Measurements from ENCODE around the gene TRIM33.
"Not testable (repeated sequence)": the region's sequence is repeated elsewhere in the genome, so short reads cannot be mapped to it uniquely, and the experiment has no call there.

TRIM33 gene

DNA sequence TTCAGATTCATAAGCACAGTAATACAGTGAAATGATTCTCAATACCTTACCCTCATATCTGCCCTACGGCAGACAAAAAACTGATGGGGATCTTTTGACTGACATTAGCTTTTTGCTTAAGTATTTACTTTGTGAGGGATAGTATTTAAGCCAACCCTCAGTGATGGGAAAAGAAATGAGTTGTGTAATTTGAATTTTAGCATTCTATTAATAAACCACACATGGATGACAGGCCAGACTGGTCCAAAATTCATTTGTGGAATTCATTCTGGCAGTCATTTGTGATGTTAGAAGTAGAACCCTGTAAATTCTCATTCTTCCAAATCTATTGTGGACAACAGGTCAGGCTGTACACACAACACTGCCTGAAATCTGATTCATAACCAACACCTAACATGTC lies 14.9 kb downstream of the TRIM33 start:
- H3K36me3 ChIP-seq (ENCODE audit: control insufficient read depth in 2 of 2, insufficient read depth in 2 of 2, low read length in 2 of 2) = no peaks in the 10 kb centered on the region
- H3K4me1 ChIP-seq (ENCODE audit: control insufficient read depth in 2 of 2, insufficient read depth in 2 of 2, low read length in 2 of 2) = no peaks in the 10 kb centered on the region
- H3K27ac ChIP-seq (ENCODE audit: low read depth in 2 of 2, low read length in 2 of 2) = no peak overlapping the region
- H3K9me3 ChIP-seq (ENCODE audit: control insufficient read depth in 2 of 2, low read length in 2 of 2) = no peaks in the 10 kb centered on the region
- H3K9ac ChIP-seq (ENCODE audit: low read depth in 1 of 2, low read length in 2 of 2) = no peak overlapping the region
- no peaks in the 10 kb centered on the region for H3K27me3 ChIP-seq (ENCODE audit: control insufficient read depth in 2 of 2, insufficient read depth in 2 of 2, low read length in 2 of 2)
- no peak overlapping the region for H3K4me3 ChIP-seq (ENCODE audit: low read length in 2 of 2)

DNA sequence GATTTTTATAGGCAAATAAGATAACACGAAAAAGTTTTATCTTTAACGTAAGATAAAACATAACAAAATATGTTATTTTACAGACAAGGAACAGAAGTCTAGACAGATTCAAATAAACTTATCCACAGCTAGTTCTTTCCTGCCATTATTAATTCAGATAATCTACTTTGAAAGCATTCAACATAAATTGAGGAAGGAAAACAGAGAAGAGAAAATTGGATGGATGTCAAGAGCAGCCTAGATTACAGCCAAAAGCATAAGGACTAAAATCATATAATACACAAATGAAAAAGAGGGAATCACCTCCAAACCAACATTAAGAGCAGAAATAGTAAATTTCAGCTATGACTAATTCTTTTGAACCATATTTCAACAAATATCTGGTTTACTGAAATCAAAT lies 15.5 kb downstream of the TRIM33 start:
- H3K27me3 ChIP-seq (ENCODE audit: control insufficient read depth in 2 of 2, insufficient read depth in 2 of 2, low read length in 2 of 2) = no peaks in the 10 kb centered on the region
- H3K4me1 ChIP-seq (ENCODE audit: control insufficient read depth in 2 of 2, insufficient read depth in 2 of 2, low read length in 2 of 2) = no peaks in the 10 kb centered on the region
- H3K36me3 ChIP-seq (ENCODE audit: control insufficient read depth in 2 of 2, insufficient read depth in 2 of 2, low read length in 2 of 2) = no peaks in the 10 kb centered on the region
- H3K9me3 ChIP-seq (ENCODE audit: control insufficient read depth in 2 of 2, low read length in 2 of 2) = no peaks in the 10 kb centered on the region
- H3K4me3 ChIP-seq (ENCODE audit: low read length in 2 of 2) = no peak overlapping the region
- H3K27ac ChIP-seq (ENCODE audit: low read depth in 2 of 2, low read length in 2 of 2) = no peak overlapping the region
- H3K9ac ChIP-seq (ENCODE audit: low read depth in 1 of 2, low read length in 2 of 2) = no peak overlapping the region

DNA sequence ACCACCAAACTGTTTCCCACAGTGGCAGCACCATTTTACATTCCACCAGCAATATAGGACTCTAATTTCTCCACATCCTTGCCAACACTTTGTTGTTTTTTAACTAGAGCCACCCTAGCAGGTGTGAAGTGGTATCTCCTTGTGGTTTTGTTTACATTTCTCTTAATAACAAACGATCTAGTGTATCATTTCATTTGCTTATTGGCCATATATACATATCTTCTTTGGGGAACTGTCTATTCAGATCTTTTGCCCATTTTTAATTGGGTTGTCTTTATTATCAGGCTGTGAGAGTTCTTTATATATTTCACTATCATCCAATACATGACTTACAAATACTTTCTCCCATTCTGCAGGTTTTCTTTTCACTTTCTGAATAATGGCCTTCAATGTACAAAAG lies 18.0 kb downstream of the TRIM33 start:
- Histone ChIP-seq H3K4me1 (ENCODE audit: control insufficient read depth in 2 of 2, insufficient read depth in 2 of 2, low read length in 2 of 2) (no peaks in the 10 kb centered on the region), H3K36me3 (ENCODE audit: control insufficient read depth in 2 of 2, insufficient read depth in 2 of 2, low read length in 2 of 2) (no peaks in the 10 kb centered on the region), H3K27ac (ENCODE audit: low read depth in 2 of 2, low read length in 2 of 2) (no peak overlapping the region), H3K4me3 (ENCODE audit: low read length in 2 of 2) (no peak overlapping the region), H3K9me3 (ENCODE audit: control insufficient read depth in 2 of 2, low read length in 2 of 2) (no peaks in the 10 kb centered on the region), H3K27me3 (ENCODE audit: control insufficient read depth in 2 of 2, insufficient read depth in 2 of 2, low read length in 2 of 2) (no peaks in the 10 kb centered on the region), H3K9ac (ENCODE audit: low read depth in 1 of 2, low read length in 2 of 2) (no peak overlapping the region)

DNA sequence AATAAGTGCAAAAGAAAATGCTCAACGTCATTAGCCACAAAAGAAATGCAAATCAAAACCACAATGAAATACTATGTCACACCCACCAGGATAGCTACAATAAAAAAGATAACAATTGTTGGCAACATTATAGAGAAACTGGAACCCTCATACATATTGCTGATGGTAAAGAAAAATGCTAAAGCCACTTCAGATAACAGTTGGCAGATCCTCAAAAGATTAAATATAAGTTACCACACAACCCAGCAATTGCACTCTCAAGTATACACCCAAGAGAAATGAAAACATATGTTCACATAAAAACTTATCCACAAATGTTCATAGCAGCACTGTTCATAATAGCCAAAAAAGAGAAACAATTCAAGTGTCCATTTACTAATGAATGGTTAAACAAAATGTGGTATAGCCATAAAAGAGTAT lies 20.7 kb downstream of the TRIM33 start:
- Histone ChIP-seq H3K4me1 (ENCODE audit: control insufficient read depth in 2 of 2, insufficient read depth in 2 of 2, low read length in 2 of 2) (no peaks in the 10 kb centered on the region), H3K36me3 (ENCODE audit: control insufficient read depth in 2 of 2, insufficient read depth in 2 of 2, low read length in 2 of 2) (no peaks in the 10 kb centered on the region), H3K9ac (ENCODE audit: low read depth in 1 of 2, low read length in 2 of 2) (no peak overlapping the region), H3K27ac (ENCODE audit: low read depth in 2 of 2, low read length in 2 of 2) (no peak overlapping the region), H3K9me3 (ENCODE audit: control insufficient read depth in 2 of 2, low read length in 2 of 2) (no peaks in the 10 kb centered on the region), H3K4me3 (ENCODE audit: low read length in 2 of 2) (no peak overlapping the region), H3K27me3 (ENCODE audit: control insufficient read depth in 2 of 2, insufficient read depth in 2 of 2, low read length in 2 of 2) (no peaks in the 10 kb centered on the region)

DNA sequence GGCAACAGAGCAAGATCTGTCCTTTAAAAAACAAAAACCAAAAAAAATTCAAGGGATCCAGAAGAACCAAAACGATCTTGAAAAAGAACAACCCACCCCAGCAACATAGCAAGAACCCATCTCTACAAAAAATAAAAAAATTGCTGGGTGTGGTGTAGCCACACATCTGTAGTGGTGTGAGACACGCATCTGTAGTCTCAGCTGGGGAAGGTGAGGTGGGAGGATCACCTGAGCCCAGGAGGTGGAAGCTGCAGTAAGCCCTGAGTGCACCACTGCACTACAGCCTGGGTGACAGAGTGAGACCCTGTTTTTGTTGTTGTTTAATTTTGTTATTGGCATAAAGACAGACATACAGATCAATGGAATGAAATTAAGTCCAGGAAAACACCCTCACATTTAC lies 22.3 kb downstream of the TRIM33 start:
- Histone ChIP-seq H3K27me3 (ENCODE audit: control insufficient read depth in 2 of 2, insufficient read depth in 2 of 2, low read length in 2 of 2) (no peaks in the 10 kb centered on the region), H3K4me3 (ENCODE audit: low read length in 2 of 2) (no peak overlapping the region), H3K36me3 (ENCODE audit: control insufficient read depth in 2 of 2, insufficient read depth in 2 of 2, low read length in 2 of 2) (no peaks in the 10 kb centered on the region), H3K27ac (ENCODE audit: low read depth in 2 of 2, low read length in 2 of 2) (no peak overlapping the region), H3K9me3 (ENCODE audit: control insufficient read depth in 2 of 2, low read length in 2 of 2) (no peaks in the 10 kb centered on the region), H3K4me1 (ENCODE audit: control insufficient read depth in 2 of 2, insufficient read depth in 2 of 2, low read length in 2 of 2) (no peaks in the 10 kb centered on the region), H3K9ac (ENCODE audit: low read depth in 1 of 2, low read length in 2 of 2) (no peak overlapping the region)

DNA sequence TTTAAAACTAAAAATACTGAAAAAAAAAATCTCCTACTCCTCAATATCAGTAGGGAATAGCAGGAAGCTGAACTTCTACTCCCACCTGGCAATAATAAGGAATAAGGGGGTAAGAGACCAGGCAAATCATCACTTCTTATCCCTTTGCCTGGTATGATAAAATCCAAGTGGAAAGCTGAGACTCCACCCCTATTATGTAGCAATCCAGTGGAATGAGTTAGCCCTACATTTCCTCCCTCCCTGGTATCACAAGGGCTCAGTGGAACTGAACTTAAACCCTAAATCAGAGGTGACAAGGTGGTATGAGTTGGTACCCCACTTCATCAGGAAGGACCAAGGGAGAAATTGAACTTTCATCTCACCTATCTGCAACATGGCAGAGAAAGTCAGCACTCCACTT lies 25.7 kb downstream of the TRIM33 start:
- Histone ChIP-seq H3K9me3 (ENCODE audit: control insufficient read depth in 2 of 2, low read length in 2 of 2) (no peaks in the 10 kb centered on the region), H3K4me1 (ENCODE audit: control insufficient read depth in 2 of 2, insufficient read depth in 2 of 2, low read length in 2 of 2) (no peaks in the 10 kb centered on the region), H3K27ac (ENCODE audit: low read depth in 2 of 2, low read length in 2 of 2) (no peak overlapping the region), H3K36me3 (ENCODE audit: control insufficient read depth in 2 of 2, insufficient read depth in 2 of 2, low read length in 2 of 2) (no peaks in the 10 kb centered on the region), H3K4me3 (ENCODE audit: low read length in 2 of 2) (no peak overlapping the region), H3K27me3 (ENCODE audit: control insufficient read depth in 2 of 2, insufficient read depth in 2 of 2, low read length in 2 of 2) (no peaks in the 10 kb centered on the region), H3K9ac (ENCODE audit: low read depth in 1 of 2, low read length in 2 of 2) (no peak overlapping the region)

DNA sequence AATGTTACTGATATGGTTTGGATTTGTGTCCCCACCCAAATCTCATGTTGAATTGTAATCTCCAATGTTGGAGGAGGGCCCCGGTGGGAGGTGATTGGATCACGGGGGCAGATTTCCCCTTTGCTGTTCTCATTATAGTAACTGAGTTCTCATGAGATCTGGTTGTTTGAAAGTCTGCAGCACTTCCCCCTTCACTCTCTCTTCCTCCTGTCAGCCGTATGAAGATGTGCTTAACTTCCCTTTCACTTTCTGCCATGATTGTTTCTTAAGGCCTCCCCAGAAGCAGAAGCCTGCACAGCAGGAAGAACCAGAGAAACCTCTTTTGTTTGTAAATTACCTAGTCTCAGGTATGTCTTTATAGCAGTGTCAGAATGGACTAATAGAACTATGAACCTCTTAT lies 28.4 kb downstream of the TRIM33 start:
- no peak overlapping the region for H3K9ac ChIP-seq (ENCODE audit: low read depth in 1 of 2, low read length in 2 of 2)
- no peak overlapping the region for H3K27ac ChIP-seq (ENCODE audit: low read depth in 2 of 2, low read length in 2 of 2)
- no peaks in the 10 kb centered on the region for H3K9me3 ChIP-seq (ENCODE audit: control insufficient read depth in 2 of 2, low read length in 2 of 2)
- H3K4me1 ChIP-seq (ENCODE audit: control insufficient read depth in 2 of 2, insufficient read depth in 2 of 2, low read length in 2 of 2) = no peaks in the 10 kb centered on the region
- no peak overlapping the region for H3K4me3 ChIP-seq (ENCODE audit: low read length in 2 of 2)
- no peaks in the 10 kb centered on the region for H3K36me3 ChIP-seq (ENCODE audit: control insufficient read depth in 2 of 2, insufficient read depth in 2 of 2, low read length in 2 of 2)
- no peaks in the 10 kb centered on the region for H3K27me3 ChIP-seq (ENCODE audit: control insufficient read depth in 2 of 2, insufficient read depth in 2 of 2, low read length in 2 of 2)

DNA sequence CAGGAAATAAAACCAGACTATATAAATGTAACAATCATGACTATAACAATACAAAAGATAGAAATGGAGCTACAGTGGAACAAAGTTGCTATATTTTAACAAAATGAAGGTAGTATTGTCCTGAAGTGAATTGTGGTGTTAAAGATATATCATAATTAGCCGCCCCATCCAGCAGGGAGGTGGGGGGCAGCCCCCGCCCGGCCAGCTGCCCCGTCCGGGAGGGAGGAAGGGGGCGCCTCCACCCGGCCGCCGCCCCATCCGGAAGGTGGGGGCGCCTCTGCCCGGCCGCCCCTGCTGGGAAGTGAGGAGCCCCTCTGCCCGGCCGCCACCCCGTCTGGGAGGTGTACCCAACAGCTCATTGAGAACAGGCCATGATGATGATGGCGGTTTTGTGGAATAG lies 31.4 kb downstream of the TRIM33 start:
- H3K9me3 ChIP-seq (ENCODE audit: control insufficient read depth in 2 of 2, low read length in 2 of 2); H3K4me3 ChIP-seq (ENCODE audit: low read length in 2 of 2); H3K9ac ChIP-seq (ENCODE audit: low read depth in 1 of 2, low read length in 2 of 2); H3K27ac ChIP-seq (ENCODE audit: low read depth in 2 of 2, low read length in 2 of 2); H3K4me1 ChIP-seq (ENCODE audit: control insufficient read depth in 2 of 2, insufficient read depth in 2 of 2, low read length in 2 of 2); H3K36me3 ChIP-seq (ENCODE audit: control insufficient read depth in 2 of 2, insufficient read depth in 2 of 2, low read length in 2 of 2); H3K27me3 ChIP-seq (ENCODE audit: control insufficient read depth in 2 of 2, insufficient read depth in 2 of 2, low read length in 2 of 2): not testable (repeated sequence)

DNA sequence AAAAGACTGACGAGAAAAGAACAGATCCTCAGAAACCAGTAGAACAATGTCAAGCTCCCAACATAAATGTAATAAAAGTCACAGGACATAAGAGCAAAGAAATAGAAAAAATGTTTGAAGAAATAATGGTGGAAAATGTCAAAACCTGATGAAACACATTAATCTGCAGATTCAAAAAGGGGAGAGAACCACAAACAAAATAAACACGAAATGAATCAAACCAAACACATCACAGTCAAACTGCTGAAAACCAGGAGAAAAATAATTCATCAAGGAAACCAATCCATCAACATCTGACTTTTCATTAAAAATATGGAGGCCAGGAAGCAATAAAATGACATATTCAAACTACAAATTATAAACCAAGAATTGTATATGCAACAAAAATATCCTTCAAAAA lies 31.9 kb downstream of the TRIM33 start:
- no peaks in the 10 kb centered on the region for H3K36me3 ChIP-seq (ENCODE audit: control insufficient read depth in 2 of 2, insufficient read depth in 2 of 2, low read length in 2 of 2)
- no peaks in the 10 kb centered on the region for H3K4me1 ChIP-seq (ENCODE audit: control insufficient read depth in 2 of 2, insufficient read depth in 2 of 2, low read length in 2 of 2)
- H3K27ac ChIP-seq (ENCODE audit: low read depth in 2 of 2, low read length in 2 of 2) = no peak overlapping the region
- H3K27me3 ChIP-seq (ENCODE audit: control insufficient read depth in 2 of 2, insufficient read depth in 2 of 2, low read length in 2 of 2) = no peaks in the 10 kb centered on the region
- no peaks in the 10 kb centered on the region for H3K9me3 ChIP-seq (ENCODE audit: control insufficient read depth in 2 of 2, low read length in 2 of 2)
- H3K4me3 ChIP-seq (ENCODE audit: low read length in 2 of 2) = no peak overlapping the region
- H3K9ac ChIP-seq (ENCODE audit: low read depth in 1 of 2, low read length in 2 of 2) = no peak overlapping the region

DNA sequence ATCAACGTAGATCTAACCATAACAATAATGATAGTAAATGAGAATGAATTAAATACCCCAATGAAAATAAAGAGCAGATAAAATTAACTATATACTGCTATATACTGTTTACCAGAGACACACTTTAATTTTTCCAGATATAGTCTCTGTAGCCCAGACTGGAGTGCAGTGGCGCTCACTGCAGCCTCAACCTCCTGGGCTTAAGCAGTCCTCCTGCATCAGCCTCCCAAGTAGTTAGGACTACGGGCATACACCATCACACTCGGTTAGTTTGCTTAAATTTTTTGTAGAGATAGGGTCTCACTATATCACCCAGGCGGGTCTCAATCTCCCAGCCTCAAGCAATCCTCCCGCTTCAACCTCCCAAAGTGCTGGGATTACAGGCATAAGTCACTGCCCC lies 37.2 kb downstream of the TRIM33 start:
- Histone ChIP-seq H3K4me1 (ENCODE audit: control insufficient read depth in 2 of 2, insufficient read depth in 2 of 2, low read length in 2 of 2) (no peaks in the 10 kb centered on the region), H3K4me3 (ENCODE audit: low read length in 2 of 2) (no peak overlapping the region), H3K9me3 (ENCODE audit: control insufficient read depth in 2 of 2, low read length in 2 of 2) (no peaks in the 10 kb centered on the region), H3K27me3 (ENCODE audit: control insufficient read depth in 2 of 2, insufficient read depth in 2 of 2, low read length in 2 of 2) (no peaks in the 10 kb centered on the region), H3K36me3 (ENCODE audit: control insufficient read depth in 2 of 2, insufficient read depth in 2 of 2, low read length in 2 of 2) (no peaks in the 10 kb centered on the region), H3K9ac (ENCODE audit: low read depth in 1 of 2, low read length in 2 of 2) (no peak overlapping the region), H3K27ac (ENCODE audit: low read depth in 2 of 2, low read length in 2 of 2) (no peak overlapping the region)

DNA sequence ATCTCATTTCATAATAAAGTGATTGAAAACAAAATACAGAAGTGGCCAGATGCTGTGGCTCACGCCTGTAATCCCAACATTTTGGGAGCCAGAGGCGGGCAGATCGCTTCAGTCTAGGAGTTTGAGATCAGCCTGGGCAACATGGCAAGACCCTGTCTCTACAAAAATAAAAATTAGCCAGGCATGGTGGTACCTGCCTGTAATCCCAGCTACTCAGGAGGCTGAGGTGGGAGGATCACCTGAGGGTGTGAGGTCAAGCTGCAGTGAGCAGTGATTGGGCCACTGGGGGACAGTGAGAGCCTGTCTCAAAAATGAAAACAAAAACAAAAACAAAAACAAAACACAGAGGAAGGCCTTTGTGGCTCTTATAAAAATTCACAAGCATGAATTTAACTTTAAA lies 38.6 kb downstream of the TRIM33 start:
- H3K9me3 ChIP-seq (ENCODE audit: control insufficient read depth in 2 of 2, low read length in 2 of 2) = no peaks in the 10 kb centered on the region
- no peak overlapping the region for H3K27ac ChIP-seq (ENCODE audit: low read depth in 2 of 2, low read length in 2 of 2)
- no peaks in the 10 kb centered on the region for H3K27me3 ChIP-seq (ENCODE audit: control insufficient read depth in 2 of 2, insufficient read depth in 2 of 2, low read length in 2 of 2)
- H3K4me1 ChIP-seq (ENCODE audit: control insufficient read depth in 2 of 2, insufficient read depth in 2 of 2, low read length in 2 of 2) = peaks cover 0 to 3% of the 10 kb centered on the region in 2 donors
- H3K4me3 ChIP-seq (ENCODE audit: low read length in 2 of 2) = no peak overlapping the region
- H3K9ac ChIP-seq (ENCODE audit: low read depth in 1 of 2, low read length in 2 of 2) = no peak overlapping the region
- no peaks in the 10 kb centered on the region for H3K36me3 ChIP-seq (ENCODE audit: control insufficient read depth in 2 of 2, insufficient read depth in 2 of 2, low read length in 2 of 2)

Data from mucosa of rectum (tissue), 2 donors.